Liver (tissue), 2 donors: ENCODE data around the gene GSTA2.

Experiments
- MAX ChIP-seq: IDR thresholded peaks from 2 replicates; pipeline ENCODE4 v1.6.1; 2016; ENCODE audit warnings: antibody characterized with exemption
- TF ChIP-seq, protein P1 (sequence below): fragments of 150-350 bp; IDR thresholded peaks from 2 replicates; pipeline ENCODE4 v1.5.1; 2017; ENCODE audit warnings: improper control_type of control experiment, low read depth, low read length; ENCODE audit not compliant: missing input control
- donor health status: healthy.

- TF ChIP-seq, protein P1, sequence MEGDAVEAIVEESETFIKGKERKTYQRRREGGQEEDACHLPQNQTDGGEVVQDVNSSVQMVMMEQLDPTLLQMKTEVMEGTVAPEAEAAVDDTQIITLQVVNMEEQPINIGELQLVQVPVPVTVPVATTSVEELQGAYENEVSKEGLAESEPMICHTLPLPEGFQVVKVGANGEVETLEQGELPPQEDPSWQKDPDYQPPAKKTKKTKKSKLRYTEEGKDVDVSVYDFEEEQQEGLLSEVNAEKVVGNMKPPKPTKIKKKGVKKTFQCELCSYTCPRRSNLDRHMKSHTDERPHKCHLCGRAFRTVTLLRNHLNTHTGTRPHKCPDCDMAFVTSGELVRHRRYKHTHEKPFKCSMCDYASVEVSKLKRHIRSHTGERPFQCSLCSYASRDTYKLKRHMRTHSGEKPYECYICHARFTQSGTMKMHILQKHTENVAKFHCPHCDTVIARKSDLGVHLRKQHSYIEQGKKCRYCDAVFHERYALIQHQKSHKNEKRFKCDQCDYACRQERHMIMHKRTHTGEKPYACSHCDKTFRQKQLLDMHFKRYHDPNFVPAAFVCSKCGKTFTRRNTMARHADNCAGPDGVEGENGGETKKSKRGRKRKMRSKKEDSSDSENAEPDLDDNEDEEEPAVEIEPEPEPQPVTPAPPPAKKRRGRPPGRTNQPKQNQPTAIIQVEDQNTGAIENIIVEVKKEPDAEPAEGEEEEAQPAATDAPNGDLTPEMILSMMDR = no peak
- TF ChIP-seq MAX = no peak
These were observed 4.2 kb downstream of the GSTA2 start for GRCh38 chr6:52759085-52759484.
